GM18520 (cell line): ENCODE results near the gene BMP8B.

ENCODE experiments used
- ATAC-seq: cut with Tn5 transposase; IDR thresholded peaks from one replicate; pipeline ENCODE4 v1.9.1; 2021; ENCODE audit not compliant: unreplicated experiment

BMP8B gene

DNA sequence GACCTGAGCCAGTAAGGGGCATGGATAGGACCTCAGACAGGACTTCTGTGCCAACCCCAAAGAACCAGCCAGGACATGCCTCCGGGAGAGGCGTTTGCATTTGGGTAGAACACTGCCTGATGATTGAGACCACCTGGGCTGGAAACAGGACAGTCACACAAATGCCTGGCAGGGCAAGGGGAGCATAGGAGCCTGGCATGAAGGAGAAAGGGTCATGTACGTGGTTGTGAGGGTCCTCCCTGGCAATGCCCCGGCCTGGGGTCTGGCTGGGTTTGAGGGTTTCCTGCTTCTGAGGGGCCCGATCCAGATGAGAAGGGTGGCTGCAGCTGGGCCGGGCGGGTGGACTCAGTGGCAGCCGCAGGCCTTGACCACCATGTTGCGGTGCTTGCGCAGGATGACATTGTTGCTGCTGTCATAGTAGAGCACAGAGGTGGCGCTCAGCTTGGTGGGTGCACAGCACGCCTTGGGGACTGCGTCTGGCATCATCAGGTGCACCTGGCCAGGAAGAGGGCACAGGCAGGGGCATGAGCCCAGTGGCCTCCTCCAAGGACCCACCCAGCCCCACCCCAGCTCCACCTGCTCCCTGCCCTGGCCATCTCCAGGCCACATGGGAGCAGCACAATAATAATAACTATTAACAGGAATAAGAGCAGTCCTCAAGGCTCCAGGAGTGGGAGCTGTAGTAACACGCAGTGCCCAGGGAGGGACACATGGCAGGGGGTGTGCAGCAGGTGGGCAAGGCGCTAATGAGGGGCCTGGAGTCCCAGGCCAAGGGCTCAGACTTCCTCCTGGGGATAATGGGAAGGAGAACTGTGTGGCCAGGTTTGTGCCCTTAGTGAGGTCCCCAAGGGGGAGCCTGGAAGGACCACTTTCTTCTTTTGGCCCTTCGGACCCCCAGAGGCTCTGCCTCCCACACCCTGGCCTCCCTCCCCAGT is 28.3 kb downstream of the BMP8B start:
- no peak for ATAC-seq

DNA sequence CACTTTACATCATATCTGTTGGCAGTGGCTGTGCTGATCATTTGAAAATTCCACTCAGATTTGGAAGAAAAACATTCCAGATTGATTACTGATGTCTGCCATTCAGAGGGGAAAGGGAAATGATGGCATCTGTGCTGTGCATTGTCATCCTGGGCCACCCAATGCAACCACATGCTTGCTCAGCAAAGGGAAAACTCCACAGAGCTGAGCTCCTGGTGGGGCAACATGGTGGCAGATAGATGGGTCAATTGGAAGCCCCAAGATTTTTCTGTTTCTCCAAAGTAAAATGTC is 29.3 kb downstream of the BMP8B start:
- ATAC-seq: no peak

GRCh38 chr1:39758556-39759435 is 29.9 kb downstream of the BMP8B start:
- ATAC-seq: no peak

DNA sequence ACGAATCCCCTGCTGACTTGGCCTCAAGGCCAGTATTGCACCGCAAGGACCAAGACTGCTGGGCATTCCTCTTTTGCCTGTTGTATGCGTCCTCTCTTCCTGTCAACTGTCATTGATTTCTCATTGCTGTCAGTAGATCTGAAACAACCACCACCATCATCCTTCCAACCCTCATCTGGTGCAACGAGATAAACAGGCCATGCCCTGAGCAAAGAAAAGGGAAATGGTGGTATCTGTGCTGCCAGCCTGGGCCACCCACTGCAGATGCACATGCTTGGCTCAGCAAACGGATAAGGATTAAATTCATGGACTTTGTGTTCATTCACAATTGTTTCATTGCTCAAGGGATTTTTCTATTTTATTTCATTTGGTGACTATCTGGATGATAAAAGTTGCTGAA is 31.2 kb downstream of the BMP8B start:
- no peak for ATAC-seq

GRCh38 chr1:39755965-39756659 is 32.6 kb downstream of the BMP8B start:
- no peak for ATAC-seq

GRCh38 chr1:39754906-39755504 is 33.7 kb downstream of the BMP8B start:
- no peak for ATAC-seq

- no peak for ATAC-seq
Measured at GRCh38 chr1:39754026-39754570, 34.6 kb downstream of the BMP8B start.

GRCh38 chr1:39753132-39754025 is 35.3 kb downstream of the BMP8B start:
- no peak for ATAC-seq

DNA sequence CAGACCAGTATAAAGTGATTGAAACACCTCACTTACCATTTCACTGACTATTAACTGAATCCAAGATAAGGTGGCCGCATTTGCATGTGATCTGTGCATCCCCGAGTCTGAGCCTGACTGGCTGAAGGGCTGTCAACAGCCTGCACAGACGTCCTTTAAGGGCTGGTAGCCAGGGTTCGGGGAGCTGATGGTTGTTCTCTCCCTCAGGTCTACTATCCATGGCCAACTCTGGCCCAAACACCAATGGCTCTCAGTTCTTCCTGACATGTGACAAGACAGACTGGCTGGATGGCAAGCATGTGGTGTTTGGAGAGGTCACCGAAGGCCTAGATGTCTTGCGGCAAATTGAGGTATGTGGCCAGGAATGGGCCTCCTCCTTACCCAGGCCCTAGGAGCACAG is 36.0 kb downstream of the BMP8B start:
- ATAC-seq: no peak

DNA sequence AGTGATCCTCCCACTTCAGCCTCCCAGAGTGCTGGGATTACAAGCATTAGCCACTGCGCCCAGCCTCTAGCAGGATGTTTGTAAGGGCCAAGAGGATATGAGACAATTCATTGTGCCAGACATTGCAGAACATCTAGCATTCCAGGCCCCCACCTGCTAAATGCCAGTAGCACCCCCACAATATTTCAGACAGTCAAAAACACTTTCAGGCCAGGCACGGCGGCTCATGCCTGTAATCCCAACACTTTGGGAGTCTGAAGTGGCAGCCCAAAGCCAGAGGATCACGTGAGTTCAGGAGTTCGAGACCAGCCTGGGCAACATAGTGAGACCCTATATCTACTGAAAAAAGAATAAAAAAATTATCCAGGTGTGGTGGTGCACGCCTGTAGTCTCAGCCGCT is 37.1 kb downstream of the BMP8B start:
- ATAC-seq: no peak

- no peak for ATAC-seq
Measured at GRCh38 chr1:39745016-39745670, 43.5 kb downstream of the BMP8B start.

GRCh38 chr1:39738622-39739366 is 49.9 kb downstream of the BMP8B start, which contains the start of gene PPIE:
Gene PPIE, plus strand, starts transcription at chr1:39738882. Its CDS starts 19 bp downstream, at chr1:39738901.
- peak; percentile 46 for ATAC-seq

DNA sequence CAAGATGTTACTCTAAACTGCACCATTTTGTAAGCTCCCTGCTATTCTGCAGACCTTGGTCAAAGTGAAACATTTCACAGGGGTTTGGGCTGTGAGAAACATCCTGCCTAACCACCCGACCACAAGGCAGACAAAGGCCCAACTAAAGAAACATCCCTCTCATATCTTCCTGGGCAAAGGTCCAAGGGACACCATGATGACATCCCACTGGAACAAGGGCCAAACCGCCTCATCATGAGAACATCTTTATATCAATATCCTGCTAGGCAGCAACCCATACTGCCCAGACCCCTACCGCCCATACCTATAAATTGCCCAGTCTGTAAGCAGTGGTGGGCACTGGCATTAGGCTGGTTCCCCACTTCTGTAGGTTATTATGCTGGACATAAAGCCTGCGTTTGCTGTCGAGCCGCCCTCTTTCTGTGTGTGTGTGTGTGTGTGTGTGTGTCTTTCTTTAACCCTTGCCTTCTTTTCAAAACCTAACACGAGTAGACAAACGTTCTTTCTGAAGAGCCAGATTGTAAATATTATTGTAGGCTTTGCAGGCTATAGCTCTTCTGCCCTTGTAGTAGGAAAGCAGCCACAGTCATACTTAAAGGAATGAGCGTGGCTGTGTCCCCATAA is 51.0 kb downstream of the BMP8B start:
- no peak for ATAC-seq

DNA sequence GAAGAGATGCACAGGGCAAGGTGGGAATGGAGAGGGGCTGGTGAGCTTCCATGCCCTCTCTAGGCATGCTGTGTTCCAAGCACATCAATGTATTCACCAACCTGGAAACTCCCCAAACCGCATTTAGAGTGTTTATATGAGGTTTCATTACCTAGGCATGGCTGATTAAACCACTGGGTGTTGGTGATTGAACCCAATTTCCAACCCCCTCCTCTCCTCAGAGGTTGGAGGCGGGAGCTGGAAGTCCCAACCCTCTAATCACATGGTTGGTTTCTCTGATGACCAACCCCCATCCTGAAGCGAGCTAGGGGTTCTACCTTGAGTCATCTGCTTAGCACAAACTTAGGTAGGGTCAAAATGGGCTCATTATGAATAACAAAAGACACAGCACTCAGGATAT is 52.9 kb downstream of the BMP8B start:
- no peak for ATAC-seq

DNA sequence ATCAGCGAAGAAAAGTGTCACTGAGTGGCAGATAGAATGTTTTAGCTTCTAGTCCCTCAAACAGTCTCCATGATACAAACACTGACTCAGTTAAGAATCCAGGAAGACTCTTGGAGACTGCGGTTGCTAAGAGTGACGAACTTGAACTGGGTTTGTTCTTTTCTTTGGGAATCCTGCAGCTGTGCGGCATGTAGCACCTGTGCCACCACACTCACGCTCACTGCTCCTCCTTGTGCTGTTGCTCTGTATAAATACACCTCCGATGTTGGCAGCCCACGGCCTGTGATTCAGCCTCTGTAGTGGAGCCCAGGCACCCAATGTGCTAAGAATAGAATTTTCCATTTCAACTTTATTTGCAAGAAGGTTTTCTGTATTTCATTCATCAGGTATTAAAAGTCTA is 55.5 kb downstream of the BMP8B start:
- ATAC-seq: no peak

DNA sequence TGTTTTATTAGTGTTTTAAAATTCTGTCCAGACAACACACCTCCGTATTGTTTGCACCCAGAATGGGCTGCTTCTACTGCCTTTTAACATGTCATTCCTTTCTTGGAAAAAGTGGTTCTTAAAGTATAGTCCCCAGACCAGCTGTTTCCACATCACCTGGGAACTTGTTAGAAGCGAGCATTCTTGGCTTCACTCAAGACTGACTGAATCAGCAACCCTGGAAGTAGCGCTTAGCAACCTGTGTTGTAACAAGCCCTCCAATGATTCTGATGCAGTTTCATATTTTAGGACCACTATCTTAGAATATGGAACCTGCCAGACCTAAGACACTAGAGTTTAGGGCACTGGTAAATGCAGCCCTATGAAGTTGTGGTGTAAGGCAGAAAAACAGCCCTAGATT is 55.9 kb downstream of the BMP8B start:
- no peak for ATAC-seq

DNA sequence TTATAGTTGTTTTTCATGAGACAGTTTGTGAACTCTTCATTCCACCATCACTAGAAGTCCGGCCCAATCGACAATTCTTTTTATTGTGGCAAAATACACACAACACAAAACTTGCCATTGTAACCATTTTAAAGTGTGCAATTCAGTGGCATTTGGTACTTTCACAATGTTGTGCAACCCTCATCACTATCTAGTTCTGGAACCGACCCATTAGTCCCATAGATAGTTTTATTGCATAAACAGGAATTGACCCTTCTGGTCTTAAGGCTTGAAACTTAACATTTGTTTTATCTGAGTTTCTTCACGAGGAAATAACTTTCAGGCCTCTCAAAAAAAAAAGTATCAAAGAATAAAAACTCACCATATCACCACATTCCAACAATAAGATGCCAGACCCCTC is 58.8 kb downstream of the BMP8B start:
- ATAC-seq: no peak

GRCh38 chr1:39729030-39729429 is 59.6 kb downstream of the BMP8B start:
- no peak for ATAC-seq
